HG03135 (cell line): ENCODE results near the gene PACC1.
"Not testable (repeated sequence)": the region's sequence is repeated elsewhere in the genome, so short reads cannot be mapped to it uniquely, and the experiment has no call there.

Experiments used
- ATAC-seq: cut with Tn5 transposase; IDR thresholded peaks from one replicate; pipeline ENCODE4 v1.9.1; 2021; ENCODE audit warnings: mild to moderate bottlenecking, moderate library complexity; ENCODE audit not compliant: unreplicated experiment

Gene PACC1

GRCh38 chr1:212397171-212397570, 17.5 kb downstream of the PACC1 start:
- no peak for ATAC-seq

GRCh38 chr1:212396638-212397037, 18.0 kb downstream of the PACC1 start:
- no peak for ATAC-seq

DNA sequence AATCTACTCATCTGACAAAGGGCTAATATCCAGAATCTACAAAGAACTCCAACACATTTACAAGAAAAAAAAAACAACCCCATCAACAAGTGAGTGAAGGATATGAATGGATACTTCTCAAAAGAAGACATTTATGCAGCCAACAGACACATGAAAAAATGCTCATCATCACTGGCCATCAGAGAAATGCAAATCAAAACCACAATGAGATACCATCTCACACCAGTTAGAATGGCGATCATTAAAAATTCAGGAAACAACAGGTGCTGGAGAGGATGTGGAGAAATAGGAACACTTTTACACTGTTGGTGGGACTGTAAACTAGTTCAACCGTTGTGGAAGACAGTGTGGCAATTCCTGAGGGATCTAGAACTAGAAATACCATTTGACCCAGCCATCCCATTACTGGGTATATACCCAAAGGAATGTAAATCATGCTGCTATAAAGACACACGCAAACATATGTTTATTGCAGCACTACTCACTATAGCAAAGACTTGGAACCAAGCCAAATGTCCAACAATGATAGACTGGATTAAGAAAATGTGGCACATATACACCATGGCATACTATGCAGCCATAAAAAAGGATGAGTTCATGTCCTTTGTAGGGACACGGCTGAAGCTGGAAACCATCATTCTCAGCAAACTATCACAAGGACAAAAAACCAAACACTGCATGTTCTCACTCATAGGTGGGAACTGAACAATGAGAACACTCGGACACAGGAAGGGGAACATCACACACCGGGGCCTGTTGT, 18.8 kb downstream of the PACC1 start:
- not testable (repeated sequence) for ATAC-seq

- no peak for ATAC-seq
Observed at GRCh38 chr1:212388985-212389716, 25.5 kb downstream of the PACC1 start.

- ATAC-seq, result no peak
Observed at GRCh38 chr1:212386029-212386428, 28.7 kb downstream of the PACC1 start.

- no peak for ATAC-seq
Observed at GRCh38 chr1:212381397-212382035, 33.2 kb downstream of the PACC1 start.

DNA sequence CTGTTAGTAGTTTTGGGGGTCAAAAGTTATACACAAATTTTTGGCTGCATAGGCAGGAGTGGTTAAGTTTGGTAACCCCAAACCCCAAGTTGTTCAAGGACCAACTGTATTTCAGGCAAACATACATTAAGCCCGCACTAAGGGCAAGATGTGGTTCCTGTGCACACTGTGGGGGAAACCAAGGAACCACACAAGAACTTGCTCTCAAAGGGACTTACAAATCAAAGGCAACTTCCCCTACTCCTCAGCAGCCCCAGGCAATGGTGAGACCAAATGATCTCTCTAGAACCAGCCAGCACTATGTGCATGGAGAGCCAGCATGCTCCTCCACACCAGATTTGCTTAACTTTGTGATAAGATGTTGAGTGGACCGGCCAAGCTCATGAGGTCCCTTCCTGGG, 35.3 kb downstream of the PACC1 start:
- no peak for ATAC-seq

DNA sequence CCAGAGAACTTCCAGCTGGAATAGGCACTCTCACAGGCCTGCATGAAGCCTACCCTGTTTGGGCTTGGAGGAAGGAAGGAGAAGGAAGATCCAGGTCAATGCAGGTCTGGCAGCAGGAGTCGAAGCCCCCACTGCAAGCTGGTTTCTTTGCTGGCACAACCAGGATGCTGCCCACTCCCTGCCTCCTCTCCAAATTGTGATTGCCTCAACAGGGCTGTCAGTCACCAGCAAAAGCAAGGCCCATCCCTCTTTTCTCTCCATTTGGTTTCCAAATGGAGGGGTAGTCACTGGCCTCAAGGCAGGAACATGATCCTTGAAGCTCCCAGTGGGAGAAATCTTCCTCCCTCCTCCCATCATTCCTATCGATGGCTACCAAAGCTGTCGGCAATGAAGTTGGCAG, 37.0 kb downstream of the PACC1 start:
- no peak for ATAC-seq

DNA sequence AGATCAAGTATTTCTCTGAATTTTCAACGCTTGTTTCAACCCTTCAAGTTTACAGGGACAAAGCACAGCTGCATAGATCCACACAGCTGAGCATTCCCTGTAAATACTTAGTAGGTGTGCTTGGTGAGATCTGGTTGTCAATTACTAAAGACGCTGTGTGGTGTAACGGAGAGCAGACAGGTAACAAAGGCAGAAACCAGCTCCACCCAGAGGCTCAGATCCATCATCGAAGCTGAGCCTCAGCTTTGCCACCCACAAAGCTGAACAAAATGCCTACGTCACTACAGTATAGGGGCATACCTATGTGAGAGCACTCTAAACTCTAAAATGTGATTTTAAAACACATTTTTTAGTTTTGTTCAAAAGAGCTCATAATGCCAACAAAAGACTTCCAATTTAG, 38.7 kb downstream of the PACC1 start:
- ATAC-seq, result no peak

DNA sequence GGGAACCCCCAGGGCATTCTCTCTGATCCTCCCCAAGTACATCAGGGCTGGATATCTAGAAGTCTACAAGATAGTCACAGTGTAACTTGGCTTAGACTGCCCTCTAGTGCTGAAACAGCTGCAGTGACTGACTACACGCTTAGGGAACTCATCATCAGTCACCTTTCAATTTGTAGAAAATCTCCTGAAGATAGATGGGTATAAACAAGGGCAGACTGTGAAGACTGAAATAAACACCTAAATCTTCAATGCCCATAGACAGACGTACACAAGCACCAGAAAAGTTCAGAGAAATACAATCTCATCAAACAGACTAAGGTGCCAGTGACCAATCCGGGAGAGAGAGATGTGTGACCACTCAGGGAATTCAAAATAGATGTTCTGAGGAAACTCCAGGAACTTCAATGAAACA, 46.6 kb downstream of the PACC1 start:
- ATAC-seq, result peak; percentile 86

DNA sequence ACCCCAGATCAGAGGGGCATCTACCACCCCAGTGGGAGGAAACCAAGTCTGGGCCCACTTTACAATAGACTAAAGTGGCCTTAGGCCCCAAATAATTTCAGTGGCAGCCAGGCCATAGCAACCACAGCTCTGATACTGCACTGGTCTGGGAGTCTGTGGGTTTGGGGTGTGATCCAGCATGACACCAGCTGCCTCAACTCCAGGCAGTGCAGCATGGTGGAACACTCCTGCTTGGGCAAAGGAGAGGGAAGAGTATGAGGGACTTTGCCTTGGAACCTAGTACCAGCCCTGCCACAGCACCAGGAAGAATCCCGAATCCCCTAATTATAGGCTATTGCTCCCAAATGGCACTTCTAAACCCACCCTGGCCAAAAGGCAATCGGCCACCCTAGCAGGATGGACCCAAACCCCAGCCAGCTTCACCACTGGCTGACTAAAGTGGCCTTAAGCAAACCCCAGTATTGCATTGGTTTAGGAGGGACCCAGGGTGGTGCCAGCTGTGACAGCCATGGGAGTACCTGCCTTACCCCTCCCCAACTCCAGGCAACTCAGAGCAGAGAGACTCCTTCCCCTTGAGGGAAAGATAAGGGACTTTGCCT, 47.1 kb downstream of the PACC1 start:
- ATAC-seq, result no peak

GRCh38 chr1:212366901-212367300, 47.8 kb downstream of the PACC1 start:
- ATAC-seq, result no peak

DNA sequence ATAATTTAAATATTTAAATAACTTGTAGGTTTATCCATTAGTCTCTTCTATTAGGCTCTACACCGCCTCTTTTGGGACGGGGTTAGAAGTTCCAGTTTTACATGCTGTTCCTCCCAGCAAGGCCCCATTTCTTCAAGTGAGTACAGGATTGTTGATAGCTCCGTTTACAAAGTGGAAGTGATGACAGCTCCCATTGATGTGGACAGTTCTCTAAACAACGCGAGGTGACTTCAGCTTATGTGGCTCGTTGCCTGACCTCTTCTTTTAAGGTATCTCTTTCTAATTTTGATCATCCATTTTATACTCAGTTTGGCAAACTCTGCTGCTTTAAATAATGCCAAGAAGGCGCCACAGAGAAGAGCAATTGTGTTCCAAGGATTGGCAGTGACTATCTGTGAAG, 49.7 kb downstream of the PACC1 start:
- ATAC-seq, result no peak

GRCh38 chr1:212359794-212360479, 54.7 kb downstream of the PACC1 start:
- no peak for ATAC-seq

DNA sequence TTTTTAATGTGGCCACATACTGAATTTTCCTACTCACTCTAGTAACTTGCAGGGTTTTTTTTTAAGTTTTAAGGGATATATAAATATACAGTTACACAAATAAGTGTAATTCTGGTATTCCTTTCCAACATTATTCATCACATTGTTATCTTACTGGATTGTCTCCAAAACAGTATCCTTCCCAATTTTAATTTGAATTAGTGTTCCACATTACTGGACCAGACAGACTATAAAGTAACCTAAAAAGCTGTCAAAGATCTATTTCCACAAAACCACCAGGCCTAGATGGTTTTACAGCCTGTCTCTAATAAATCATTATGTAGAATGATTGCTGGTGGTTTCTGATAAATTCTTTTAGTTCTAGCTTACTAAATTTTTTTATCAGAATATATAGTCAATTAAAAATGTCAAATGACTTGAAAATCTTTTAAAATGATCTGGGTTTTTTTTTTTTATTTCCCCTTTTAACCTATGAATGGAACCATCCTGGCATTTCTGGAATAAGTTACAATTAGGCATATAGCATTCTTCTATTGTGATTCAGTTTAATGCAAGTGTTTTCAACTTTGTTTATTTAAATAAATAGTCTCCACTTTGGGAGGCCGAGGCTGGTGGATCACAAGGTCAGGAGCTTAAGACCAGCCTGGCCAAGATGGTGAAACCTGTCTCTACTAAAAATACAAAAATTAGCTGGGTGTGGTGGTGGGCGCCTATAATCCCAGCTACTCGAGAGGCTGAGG, 59.3 kb downstream of the PACC1 start:
- no peak for ATAC-seq

DNA sequence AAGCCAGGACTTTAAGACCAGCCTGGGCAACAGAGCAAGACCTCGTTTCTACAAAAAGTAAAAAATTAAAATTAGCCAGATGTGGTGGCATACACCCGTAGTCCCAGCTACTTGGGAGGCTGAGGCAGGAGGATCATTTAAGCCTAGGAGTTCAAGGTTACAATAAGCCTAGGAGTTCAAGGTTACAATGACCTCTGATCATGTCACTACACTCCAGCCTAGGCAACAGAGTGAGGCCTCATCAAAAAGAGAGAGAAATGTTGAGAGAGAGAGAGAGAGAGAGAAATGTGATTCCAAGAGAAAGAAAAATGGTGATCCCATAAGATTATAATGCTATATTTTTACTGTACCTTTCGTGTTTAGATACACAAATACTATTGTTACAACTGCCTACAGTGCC, 60.2 kb downstream of the PACC1 start:
- ATAC-seq, result no peak

GRCh38 chr1:212353181-212353580, 61.5 kb downstream of the PACC1 start:
- no peak for ATAC-seq

DNA sequence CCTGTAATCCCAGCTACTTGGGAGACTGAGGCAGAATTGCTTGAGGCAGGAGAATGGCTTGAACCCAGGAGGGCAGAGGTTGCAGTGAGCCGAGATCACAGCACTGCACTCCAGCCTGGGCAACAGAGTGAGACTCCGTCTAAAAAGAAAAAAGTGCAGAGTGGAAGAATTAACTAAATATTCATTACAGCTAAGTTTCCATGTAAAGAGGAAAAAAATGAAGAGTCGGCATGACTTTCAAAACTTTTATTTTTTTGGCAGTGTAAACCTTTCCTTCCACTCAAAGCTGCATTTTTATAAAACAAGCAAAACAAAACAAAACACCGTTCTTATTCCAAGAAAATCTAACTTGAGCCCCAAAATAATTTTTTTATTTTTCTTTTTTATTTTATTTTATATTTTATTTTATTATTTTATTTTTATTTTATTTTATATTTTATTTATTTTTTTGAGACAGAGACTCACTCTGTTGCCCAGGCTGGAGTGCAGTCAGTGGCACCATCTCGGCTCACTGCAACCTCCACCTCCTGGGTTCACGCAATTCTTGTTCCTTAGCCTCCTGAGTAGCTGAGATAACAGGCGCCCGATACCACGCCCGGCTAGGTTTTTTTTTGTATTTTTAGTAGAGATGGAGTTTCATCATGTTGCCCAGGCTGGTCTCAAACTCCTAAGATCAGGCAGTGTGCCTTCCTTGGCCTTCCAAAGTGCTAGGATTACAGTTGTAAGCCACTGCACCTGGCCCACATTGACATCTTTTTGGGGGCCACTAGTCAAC, 62.9 kb downstream of the PACC1 start:
- ATAC-seq, result no peak

- no peak for ATAC-seq
Observed at GRCh38 chr1:212346601-212347000, 68.1 kb downstream of the PACC1 start.

DNA sequence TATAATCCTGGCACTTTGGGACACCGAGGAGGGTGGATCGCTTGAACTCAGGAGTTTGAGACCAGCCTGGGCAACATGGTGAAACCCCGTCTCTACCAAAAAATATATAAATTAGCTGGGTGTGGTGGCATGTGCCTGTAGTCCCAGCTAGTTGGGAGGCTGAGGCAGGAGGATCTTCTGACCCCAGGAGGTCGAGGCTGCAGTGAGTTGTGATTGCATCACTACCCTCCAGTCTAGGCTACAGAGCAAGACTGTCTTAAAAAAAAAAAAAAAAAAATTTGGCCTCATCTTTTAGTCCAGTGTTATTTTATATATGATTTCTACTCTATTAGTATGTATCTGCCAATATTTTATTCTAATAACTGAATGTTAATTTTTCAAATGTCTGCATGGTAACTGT, 69.8 kb downstream of the PACC1 start:
- no peak for ATAC-seq
